Measurements from ENCODE around the gene CEP85. TPM values are rescaled to one million over a fixed set of nuclear protein-coding genes. Genes with fewer than 3 reads are reported as not detected.

CEP85 gene
- total RNA-seq, 4 donors from 2014 or later, result 7.5 to 14.7 (median 12.5) TPM

GRCh38 chr1:26237230-26237966, 3.4 kb downstream of the CEP85 start:
- no peak for DNase-seq
- Histone ChIP-seq H3K27ac (peak overlapping the region in 3 of 4 donors; percentile 62 to 65 (median 64)), H3K4me3 (no peak overlapping the region), H3K4me1 (peaks cover 8 to 36% (median 9%) of the 10 kb centered on the region in 3 donors), H3K36me3 (peaks cover 0 to 20% (median 0%) of the 10 kb centered on the region in 3 donors), H3K27me3 (no peaks in the 10 kb centered on the region), H3K9me3 (no peaks in the 10 kb centered on the region)
- intact Hi-C loops (cut with DNase I), result no loop called here
- no peak for TF ChIP-seq POLR2A (IDR thresholded peaks at IDR 0.05)
- no peak for TF ChIP-seq CTCF (IDR thresholded peaks at IDR 0.05)
- whole genome bisulfite sequencing, 2 donors, result 43 to 51% methylated on average over 6 of the region's 6 CpGs

- intact Hi-C loops (cut with DNase I), result no loop called here
- no peak for DNase-seq
- Histone ChIP-seq H3K27me3 (no peaks in the 10 kb centered on the region), H3K36me3 (peaks cover 0 to 43% (median 0%) of the 10 kb centered on the region in 3 donors), H3K27ac (no peak overlapping the region), H3K9me3 (no peaks in the 10 kb centered on the region), H3K4me1 (peaks cover 3 to 27% (median 8%) of the 10 kb centered on the region in 3 donors), H3K4me3 (no peak overlapping the region)
- TF ChIP-seq CTCF (IDR thresholded peaks at IDR 0.05), result no peak
- no peak for TF ChIP-seq POLR2A (IDR thresholded peaks at IDR 0.05)
- 81 to 90% methylated on average over 4 of the region's 4 CpGs for WGBS, 2 donors
Measured at GRCh38 chr1:26239936-26240335, 5.9 kb downstream of the CEP85 start.

GRCh38 chr1:26252718-26253117, 18.7 kb downstream of the CEP85 start:
- TF ChIP-seq POLR2A (IDR thresholded peaks at IDR 0.05) (no peak), CTCF (IDR thresholded peaks at IDR 0.05) (no peak)
- Histone ChIP-seq H3K4me1 (no peaks in the 10 kb centered on the region), H3K27ac (no peak overlapping the region), H3K36me3 (peaks cover 0 to 69% (median 5%) of the 10 kb centered on the region in 3 donors), H3K4me3 (no peak overlapping the region), H3K9me3 (no peaks in the 10 kb centered on the region), H3K27me3 (no peaks in the 10 kb centered on the region)
- intact Hi-C loops (cut with DNase I), result no loop called here
- WGBS, 2 donors, result 74 to 77% methylated on average over 7 of the region's 7 CpGs
- DNase-seq, result no peak

DNA sequence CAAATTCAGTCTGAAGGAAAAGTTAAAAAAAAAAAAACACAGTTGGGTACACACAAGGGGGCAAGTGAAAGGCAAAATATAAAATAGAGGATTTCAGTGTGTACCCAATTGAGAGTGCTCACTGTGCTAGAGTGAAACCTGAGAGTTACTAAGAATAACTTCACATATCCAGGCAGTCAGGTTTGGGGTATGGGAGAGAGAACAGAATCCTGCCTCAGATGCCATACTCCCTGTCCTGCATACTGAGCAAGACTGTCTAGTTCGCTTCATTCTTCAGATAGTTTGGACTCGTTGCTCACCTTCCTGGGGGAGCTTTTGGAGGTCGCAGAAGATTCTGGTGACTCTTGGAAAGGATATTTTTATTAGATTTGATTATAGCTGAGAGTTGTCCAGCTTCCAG, 20.4 kb downstream of the CEP85 start:
- no peak for TF ChIP-seq CTCF (IDR thresholded peaks at IDR 0.05)
- no peak for TF ChIP-seq POLR2A (IDR thresholded peaks at IDR 0.05)
- intact Hi-C loops (cut with DNase I), result no loop called here
- peaks cover 0 to 77% (median 8%) of the 10 kb centered on the region in 3 donors for H3K36me3 ChIP-seq
- no peaks in the 10 kb centered on the region for H3K9me3 ChIP-seq
- no peak overlapping the region for H3K27ac ChIP-seq
- no peak for DNase-seq
- no peak overlapping the region for H3K4me3 ChIP-seq
- no peaks in the 10 kb centered on the region for H3K27me3 ChIP-seq
- WGBS, 2 donors, result 96 to 100% methylated on average over 3 of the region's 3 CpGs
- no peaks in the 10 kb centered on the region for H3K4me1 ChIP-seq

GRCh38 chr1:26257222-26257621, 23.2 kb downstream of the CEP85 start:
- Histone ChIP-seq H3K4me3 (no peak overlapping the region), H3K36me3 (peaks cover 0 to 87% (median 19%) of the 10 kb centered on the region in 3 donors), H3K4me1 (no peaks in the 10 kb centered on the region), H3K9me3 (no peaks in the 10 kb centered on the region), H3K27me3 (no peaks in the 10 kb centered on the region), H3K27ac (no peak overlapping the region)
- TF ChIP-seq POLR2A (IDR thresholded peaks at IDR 0.05) (no peak), CTCF (IDR thresholded peaks at IDR 0.05) (no peak)
- 100% methylated on average over 1 of the region's 2 CpGs; no CpG with 5 or more reads in 1 of the 2 donors for whole genome bisulfite sequencing, 2 donors
- intact Hi-C loops (cut with DNase I), result no loop called here
- no peak for DNase-seq

Data from esophagus squamous epithelium (tissue), 5 donors.